ENCODE data around the gene KRTAP10-4. TPM values are rescaled to one million over a fixed set of nuclear protein-coding genes. Genes with fewer than 3 reads are reported as not detected.

The KRTAP10-4 gene
- polyA plus RNA-seq, 2 of the 4 experiments (the other 2 are of a cell fraction), result not detected

DNA sequence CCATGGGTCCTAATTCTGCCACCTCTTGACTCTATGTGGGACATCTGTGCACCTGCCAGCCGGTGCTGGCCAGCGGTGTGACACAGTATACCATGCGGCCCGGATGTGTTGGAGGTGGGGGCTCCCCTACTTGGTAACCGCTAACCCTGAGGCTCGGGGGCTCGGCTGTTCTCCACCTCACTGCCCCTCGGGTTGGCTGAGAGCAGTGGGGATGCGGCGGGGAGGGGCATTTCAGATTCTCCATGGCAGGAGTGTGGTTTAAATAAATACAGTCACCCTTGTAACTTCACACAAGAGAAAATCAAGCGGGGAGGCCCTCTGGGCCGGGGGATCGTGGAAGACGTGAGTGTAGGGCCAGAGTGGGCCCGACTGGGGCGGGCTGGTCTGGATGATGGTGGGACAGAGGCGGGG, 44.5 kb upstream of the KRTAP10-4 start:
- H3K9me3 ChIP-seq, result no peaks in the 10 kb centered on the region
- no peak overlapping the region for H3K4me2 ChIP-seq
- CTCF ChIA-PET, result no interaction called here
- POLR2A ChIA-PET, result no interaction called here
- H3K4me1 ChIP-seq, result no peaks in the 10 kb centered on the region
- no peak for DNase-seq (ENCODE audit: low read depth in 1 of 2, low spot score in 1 of 2)
- ATAC-seq, result no peak
- no peak for FAIRE-seq
- 54% methylated on average over 14 of the region's 17 CpGs for WGBS (ENCODE audit: missing lambda C conversion rate)
- no peak overlapping the region for H3K4me3 ChIP-seq
- TF ChIP-seq HOXB13 (CRISPR knock-in tag; IDR thresholded peaks at IDR 0.05; ENCODE audit: low read depth) (no peak), USF2 (IDR thresholded peaks at IDR 0.05) (no peak), EHF (CRISPR knock-in tag; IDR thresholded peaks at IDR 0.05) (no peak), POLR2A (IDR thresholded peaks at IDR 0.05; ENCODE audit: low read length) (no peak), HDAC2 (IDR thresholded peaks at IDR 0.05) (no peak), MAFK (IDR thresholded peaks at IDR 0.05; ENCODE audit: partially characterized antibody) (no peak), TP53 (CRISPR knock-in tag; IDR thresholded peaks at IDR 0.05) (no peak), RAD21 (conservative IDR thresholded peaks at IDR 0.05 in 1 of 2, IDR thresholded peaks at IDR 0.05 in 1 of 2) (no peak), SMC3 (IDR thresholded peaks at IDR 0.05) (no peak), HOXB5 (CRISPR knock-in tag; IDR thresholded peaks at IDR 0.05) (no peak), ESRRA (IDR thresholded peaks at IDR 0.05; ENCODE audit: borderline replicate concordance, low read length) (no peak), E2F6 (IDR thresholded peaks at IDR 0.05; ENCODE audit: borderline replicate concordance, low read depth) (no peak), MAZ (IDR thresholded peaks at IDR 0.05; ENCODE audit: borderline replicate concordance, low read depth, low read length) (no peak), JUNB (IDR thresholded peaks at IDR 0.05) (no peak), HOXA7 (CRISPR knock-in tag; IDR thresholded peaks at IDR 0.05) (no peak), CEBPB (IDR thresholded peaks at IDR 0.05) (no peak), BCL3 (IDR thresholded peaks at IDR 0.05) (no peak), RCOR1 (IDR thresholded peaks at IDR 0.05; ENCODE audit: low read depth, low read length) (no peak)
- H3K27ac ChIP-seq, result no peak overlapping the region

DNA sequence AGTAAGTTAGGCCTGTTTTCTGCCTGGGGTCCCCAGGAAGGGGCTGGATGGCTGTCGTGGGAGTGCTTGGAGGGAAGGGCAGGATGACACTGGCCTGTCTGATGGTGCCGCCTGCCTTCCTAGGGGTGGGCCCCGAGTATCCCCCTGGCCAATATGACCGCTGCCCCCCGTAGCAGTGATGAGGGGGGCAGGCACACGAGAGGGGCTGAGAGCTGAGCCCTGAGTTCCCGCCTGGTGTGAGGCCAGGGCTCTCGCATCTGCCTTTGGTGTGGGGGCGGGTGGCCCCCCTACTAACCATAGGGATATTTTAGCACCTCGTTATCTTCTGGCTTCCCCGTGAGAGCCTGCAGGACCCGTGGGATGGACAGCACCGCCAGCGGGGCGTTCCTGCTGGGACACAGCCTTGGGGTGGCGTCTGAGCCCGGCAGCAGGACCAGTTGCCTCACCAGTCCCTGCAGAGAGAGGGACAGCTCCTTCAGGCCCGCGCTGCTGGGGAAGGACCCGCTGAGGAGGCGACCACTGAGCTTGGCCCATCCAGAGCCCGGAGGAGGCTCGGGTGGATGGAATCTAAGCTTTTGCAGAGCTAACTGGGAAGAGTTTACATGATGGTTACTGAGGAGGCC, 43.9 kb upstream of the KRTAP10-4 start:
- Histone ChIP-seq H3K4me2 (no peak overlapping the region), H3K27ac (no peak overlapping the region), H3K4me1 (no peaks in the 10 kb centered on the region), H3K9me3 (no peaks in the 10 kb centered on the region), H3K4me3 (no peak overlapping the region)
- ChIA-PET CTCF (no interaction called here), POLR2A (no interaction called here)
- DNase-seq (ENCODE audit: low read depth in 1 of 2, low spot score in 1 of 2) (no peak), FAIRE-seq (no peak), ATAC-seq (no peak)
- WGBS (ENCODE audit: missing lambda C conversion rate), result 21% methylated on average over 6 of the region's 23 CpGs
- TF ChIP-seq ZC3H11A (IDR thresholded peaks at IDR 0.05) (no peak), EP300 (IDR thresholded peaks at IDR 0.05) (no peak), MYC (IDR thresholded peaks at IDR 0.05; ENCODE audit: borderline replicate concordance, low read length) (no peak), FOSB (CRISPR knock-in tag; IDR thresholded peaks at IDR 0.05) (no peak), SREBF2 (IDR thresholded peaks at IDR 0.05) (no peak), KDM5A (IDR thresholded peaks at IDR 0.05) (no peak), RNF2 (IDR thresholded peaks at IDR 0.05; ENCODE audit: borderline replicate concordance, low read depth) (no peak), POLR2A (IDR thresholded peaks at IDR 0.05; ENCODE audit: low read length) (no peak), ZSCAN20 (CRISPR knock-in tag; IDR thresholded peaks at IDR 0.05) (no peak), RCOR1 (IDR thresholded peaks at IDR 0.05; ENCODE audit: low read depth, low read length) (no peak), PHF8 (IDR thresholded peaks at IDR 0.05; ENCODE audit: borderline replicate concordance, low read depth) (no peak), HEYL (CRISPR knock-in tag; IDR thresholded peaks at IDR 0.05) (no peak), CHD2 (IDR thresholded peaks at IDR 0.05; ENCODE audit: low read length, partially characterized antibody) (no peak), TP53 (CRISPR knock-in tag; IDR thresholded peaks at IDR 0.05) (no peak), HOXA7 (CRISPR knock-in tag; IDR thresholded peaks at IDR 0.05) (no peak), NPAS2 (CRISPR knock-in tag; IDR thresholded peaks at IDR 0.05; ENCODE audit: borderline replicate concordance) (no peak), JUN (IDR thresholded peaks at IDR 0.05) (no peak)
- TF ChIP-seq, protein P1, sequence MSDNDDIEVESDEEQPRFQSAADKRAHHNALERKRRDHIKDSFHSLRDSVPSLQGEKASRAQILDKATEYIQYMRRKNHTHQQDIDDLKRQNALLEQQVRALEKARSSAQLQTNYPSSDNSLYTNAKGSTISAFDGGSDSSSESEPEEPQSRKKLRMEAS (IDR thresholded peaks at IDR 0.05), result no peak
- TF ChIP-seq, protein P2, sequence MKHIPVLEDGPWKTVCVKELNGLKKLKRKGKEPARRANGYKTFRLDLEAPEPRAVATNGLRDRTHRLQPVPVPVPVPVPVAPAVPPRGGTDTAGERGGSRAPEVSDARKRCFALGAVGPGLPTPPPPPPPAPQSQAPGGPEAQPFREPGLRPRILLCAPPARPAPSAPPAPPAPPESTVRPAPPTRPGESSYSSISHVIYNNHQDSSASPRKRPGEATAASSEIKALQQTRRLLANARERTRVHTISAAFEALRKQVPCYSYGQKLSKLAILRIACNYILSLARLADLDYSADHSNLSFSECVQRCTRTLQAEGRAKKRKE (CRISPR knock-in tag; IDR thresholded peaks at IDR 0.05; ENCODE audit: low read depth), result no peak

All from A549 (cell line).